HUDEP-2 (cell line): Measurements from ENCODE around the gene AMDHD1.

Experiments
- DNase-seq, 76 experiments: peaks; one replicate each; lab custom pipeline; 2025; ENCODE audit not compliant: unreplicated experiment in 76 of 76; lab: John Stamatoyannopoulos, UW

Gene AMDHD1

DNA sequence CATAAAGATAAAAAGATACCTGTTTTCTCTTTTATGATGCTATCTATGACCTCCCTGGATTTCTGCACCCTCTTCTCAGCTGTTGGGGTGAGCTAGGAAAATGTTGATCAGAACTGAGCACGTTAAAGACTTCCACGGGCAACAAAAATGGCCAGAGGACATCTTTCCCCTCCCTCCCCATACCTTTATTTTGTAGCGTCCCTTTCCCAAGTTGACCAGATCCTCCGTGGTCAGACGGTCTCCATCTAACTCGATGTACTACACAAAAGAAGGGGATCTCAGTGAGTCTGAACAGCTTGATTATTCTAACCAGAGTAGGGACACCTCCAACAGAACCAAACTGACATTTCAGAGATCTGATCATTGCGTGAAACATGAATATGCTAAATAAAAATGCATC, 50.8 kb downstream of the AMDHD1 start:
- DNase-seq, result no peak

DNA sequence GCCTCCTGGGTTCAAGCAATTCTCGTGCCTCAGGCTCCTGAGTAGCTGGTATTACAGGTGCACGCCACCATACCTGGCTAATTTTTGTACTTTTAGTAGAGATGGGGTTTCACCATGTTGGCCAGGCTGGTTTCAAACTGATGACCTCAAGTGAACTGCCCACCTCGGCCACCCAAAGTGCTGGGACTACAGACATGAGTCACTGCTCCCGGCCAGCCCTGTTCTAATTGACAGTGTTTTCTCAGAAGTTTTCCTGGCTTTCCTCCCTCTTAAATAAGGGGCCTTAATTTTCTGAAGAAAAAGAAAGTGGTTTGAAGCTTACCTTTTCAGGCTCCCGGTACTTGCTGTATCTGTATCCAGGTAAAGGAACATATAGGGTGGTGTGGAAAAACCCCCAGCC, 51.3 kb downstream of the AMDHD1 start:
- DNase-seq, result no peak

DNA sequence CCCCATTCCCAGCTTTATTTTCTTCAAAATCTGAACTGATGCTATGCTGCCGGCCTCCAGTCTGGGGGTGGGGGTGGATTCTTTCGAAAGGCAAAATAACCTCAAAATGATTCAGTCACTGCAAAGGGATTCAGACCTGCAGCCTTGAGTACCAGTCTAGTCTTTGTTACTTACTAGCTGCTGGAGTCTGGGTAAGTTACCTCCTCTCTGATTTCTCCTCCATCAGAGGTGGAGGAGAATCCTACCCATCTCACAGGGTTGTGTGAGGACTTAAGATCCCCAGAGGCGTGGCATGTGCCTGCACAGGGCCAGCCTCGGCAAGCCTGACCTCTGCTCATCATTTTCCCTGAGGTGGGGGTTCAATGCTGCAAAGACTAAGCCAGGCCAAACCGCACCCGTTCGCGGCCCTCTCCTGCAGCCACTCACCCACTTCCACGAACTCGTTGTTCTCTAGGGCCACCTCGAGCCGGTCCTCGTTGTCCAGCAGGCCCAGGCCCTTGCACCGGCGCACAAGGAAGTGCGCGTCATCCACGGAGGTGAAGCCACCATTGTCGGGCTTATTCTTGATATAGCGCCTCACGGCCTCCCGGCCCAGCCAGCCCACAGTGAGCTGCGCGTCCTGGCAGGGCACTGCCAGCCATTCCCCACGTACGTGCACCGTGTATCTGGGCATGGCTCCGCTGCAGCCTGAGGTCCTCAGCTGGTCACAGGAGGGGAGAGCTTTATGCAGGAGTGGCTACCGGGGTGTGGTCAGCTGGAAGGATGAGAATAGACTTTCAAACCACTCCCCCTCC, 52.3 kb downstream of the AMDHD1 start:
- no peak for DNase-seq

DNA sequence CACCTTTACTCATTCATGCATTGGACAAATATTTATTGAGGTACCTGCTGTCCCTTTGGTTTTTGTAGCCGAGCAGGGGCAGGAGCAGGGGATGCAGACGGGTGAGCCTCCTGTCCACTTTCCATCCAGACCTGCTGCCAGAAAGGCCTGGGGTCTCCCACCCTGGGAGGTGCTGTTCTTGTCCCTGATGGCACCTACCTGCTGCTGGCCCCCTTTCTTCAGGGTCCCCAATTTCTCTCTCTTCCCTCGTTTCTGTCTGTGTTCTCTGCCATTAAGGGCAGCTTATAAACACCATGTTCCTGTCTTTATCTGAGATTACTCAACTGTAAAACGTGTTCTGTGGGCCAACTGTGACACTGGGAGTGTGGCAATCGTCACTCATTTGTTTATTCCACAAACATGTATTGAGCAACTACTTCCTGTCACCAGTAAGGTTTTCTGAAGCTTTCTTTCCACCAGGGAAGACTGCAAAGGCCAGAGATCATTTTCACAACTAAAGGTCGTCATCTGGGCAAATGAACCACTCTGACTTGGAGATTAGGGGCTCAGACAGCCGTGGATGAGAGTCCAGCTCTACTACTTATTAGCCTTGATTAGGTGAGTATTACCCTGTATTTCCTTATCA, 53.0 kb downstream of the AMDHD1 start, which contains the start of gene HAL:
HAL (minus strand) TSS at position 311 of the 625 bp plus-strand sequence. CDS start 434 bp downstream, outside the sequence.
- no peak for DNase-seq

DNA sequence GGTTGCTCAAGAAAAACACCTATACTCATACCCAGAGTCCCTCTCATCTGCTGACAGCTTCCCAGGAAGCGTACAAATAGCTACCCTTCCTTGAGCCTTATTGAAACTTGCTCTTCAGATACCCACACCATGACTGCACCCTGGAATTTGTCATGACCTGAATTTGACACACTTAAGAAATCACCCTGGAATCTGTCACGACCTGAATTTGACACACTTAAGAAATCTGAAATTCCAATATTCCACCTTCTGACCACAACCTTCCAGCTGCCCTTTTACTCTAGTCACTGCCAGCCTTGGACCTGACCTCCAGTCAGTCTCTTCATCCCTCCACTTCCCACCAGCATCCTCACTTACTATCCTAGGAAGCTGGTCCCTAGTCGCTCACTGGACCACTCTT, 54.1 kb downstream of the AMDHD1 start:
- DNase-seq, result no peak

DNA sequence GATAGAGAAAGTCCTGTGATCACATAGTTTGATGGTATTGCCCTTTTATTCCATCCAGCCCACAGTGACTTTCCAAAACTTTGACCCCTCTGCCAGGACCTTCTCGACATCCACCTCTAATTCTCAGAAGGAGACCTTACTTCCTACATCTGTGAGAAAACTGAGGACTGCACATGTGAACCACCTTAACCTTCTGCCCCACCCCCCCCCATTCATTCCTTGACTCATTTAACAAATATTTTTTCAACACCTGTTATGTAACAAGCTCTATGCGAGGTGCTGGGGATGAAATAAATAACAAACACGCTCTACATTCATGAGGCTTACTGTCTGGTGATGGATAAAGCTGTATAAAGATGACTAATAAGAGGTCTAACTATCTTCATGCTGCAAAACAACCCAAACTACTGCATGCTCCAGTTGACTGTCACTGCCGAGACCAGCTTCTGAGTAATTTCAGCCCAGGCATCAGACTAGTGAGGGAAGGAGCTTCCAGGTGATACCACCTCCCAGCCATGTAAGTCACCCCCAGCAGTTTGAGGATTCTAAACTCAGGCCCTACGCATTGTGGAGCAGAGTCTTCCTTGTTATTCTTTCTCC, 54.9 kb downstream of the AMDHD1 start:
- no peak for DNase-seq

DNA sequence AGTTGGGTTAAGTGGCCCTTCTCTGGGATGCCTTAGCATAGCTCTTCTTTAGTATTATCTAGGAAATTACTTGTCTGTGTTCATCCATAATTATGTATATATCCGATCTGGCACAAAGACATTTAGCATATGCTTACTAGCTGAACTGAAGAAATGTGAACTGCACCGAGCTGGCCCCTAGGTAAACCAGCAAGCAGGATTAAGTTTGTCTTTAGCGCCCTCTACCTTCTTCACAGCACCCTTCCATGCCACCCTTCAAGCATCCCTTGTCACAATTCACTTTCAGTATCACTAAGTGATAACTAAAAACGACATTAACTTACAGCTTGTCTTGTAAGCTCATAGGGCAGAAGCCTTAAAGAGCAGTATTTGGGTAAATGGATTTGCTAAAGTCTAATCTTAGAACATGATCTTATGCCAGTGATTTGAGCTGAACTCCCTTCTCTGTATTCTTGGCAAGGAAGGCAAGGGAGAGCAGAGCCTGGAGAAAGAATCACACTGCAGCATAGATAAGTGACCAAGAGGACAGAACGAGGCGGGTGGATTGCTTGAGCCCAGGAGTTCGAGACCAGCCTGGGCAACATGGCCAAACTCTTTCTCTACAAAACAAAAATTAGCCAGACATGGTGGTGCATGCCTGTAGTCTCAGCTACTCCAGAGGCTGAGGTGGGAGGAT, 55.6 kb downstream of the AMDHD1 start:
- DNase-seq, result peak in 31 of 76 experiments; percentile 2 to 49 (median 27)

DNA sequence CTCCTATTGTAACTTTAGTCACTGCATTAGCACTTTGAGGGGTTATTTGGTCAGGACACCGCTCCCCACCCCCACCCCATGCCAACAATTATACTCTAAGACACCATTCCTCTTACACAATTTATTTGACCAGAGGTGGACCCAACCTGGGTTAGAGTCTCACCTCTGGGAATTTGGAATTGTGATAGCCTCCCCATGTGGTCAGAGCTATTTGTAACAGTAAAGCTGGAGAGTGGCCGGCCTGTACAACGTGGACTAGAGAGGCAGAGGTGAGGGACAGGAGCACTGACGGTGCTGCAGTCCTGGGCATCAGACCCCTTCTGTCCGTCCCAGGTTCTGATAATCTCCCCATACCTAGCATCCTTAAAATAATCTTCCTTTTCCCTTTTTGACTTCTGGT, 56.4 kb downstream of the AMDHD1 start:
- DNase-seq, result no peak

DNA sequence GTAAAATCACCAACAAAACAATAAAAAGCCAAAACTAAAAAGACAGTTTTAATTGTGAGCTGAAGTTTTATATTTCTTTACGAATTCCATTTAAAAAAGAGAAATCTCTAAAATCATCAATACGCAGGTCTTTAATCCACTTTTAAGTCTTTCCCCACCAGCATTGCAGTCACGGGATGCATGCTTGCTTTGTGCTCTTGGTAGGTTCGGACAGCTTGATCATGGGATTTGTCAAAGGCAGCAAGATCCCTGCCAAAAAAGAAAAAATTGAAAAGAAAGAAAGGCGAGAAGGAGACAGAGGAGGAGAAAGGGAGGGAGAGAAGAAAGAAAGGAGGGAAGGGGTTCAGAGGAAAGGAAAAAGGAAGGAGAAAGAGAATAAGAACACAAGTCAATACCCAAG, 57.7 kb downstream of the AMDHD1 start:
- no peak for DNase-seq

DNA sequence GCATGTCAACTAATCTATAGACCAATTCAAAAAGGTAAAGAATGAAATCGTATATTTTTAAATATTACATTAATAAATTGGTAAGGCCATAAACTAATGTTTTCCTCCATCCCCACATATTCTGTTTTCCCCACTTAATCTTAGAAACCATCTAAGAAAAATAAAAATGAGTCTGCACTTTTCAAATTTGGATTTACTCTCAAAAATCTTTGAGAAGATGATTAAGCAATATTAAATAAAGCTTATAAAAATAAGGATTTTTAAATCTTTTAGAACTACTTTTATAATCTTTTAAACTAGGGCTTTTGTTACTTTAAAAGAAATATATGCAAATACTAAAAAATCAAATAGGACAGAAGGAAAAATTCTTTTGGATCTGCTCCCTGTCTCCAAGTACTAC, 63.6 kb downstream of the AMDHD1 start:
- no peak for DNase-seq

DNA sequence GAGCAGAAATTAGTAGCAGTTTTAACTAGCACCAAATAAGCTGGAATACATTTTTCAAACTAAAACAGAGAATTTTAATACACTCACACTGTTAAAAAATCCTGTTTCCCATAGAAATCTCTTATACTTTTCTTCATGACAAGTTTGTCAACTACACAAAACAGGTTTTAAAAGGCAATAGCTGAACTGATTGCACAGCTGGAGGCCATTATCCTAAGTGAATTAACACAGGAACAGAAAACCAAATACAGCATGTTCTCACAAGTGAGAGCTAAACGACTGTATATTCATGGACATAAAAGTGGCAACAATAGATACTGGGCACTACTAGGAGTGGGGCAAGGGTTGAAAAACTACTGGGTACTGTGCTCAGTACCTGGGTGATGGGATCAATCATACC, 64.6 kb downstream of the AMDHD1 start:
- DNase-seq, result no peak

DNA sequence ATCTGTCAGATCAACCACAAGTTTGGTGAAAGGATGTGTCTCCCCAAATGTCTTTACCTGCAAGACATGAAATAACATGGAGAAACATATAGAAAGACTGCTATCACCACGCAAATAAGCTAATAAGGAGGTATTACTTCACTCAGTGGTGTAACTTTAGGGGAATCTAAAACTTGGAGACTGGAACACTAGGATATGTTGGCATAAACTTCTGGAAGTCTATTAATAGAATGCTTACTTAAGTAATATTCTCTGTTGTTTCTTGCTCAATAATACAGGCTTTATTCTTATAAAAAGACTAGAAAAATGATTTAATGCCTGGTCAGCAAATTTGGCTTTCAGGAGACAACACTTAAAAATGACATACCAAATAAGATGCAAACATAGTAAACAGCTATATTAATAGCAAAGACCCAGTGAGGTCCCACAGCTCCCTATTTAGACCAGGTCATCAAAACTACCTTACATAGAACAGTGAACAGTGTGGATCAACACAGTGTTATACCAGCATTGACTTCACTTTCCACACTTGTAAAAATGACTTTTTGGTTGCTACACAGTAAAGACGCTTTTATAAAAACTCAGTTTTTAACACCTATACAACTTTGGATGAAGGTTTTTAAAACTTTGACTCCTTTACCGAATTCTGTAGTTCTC, 71.9 kb downstream of the AMDHD1 start:
- DNase-seq, result no peak

DNA sequence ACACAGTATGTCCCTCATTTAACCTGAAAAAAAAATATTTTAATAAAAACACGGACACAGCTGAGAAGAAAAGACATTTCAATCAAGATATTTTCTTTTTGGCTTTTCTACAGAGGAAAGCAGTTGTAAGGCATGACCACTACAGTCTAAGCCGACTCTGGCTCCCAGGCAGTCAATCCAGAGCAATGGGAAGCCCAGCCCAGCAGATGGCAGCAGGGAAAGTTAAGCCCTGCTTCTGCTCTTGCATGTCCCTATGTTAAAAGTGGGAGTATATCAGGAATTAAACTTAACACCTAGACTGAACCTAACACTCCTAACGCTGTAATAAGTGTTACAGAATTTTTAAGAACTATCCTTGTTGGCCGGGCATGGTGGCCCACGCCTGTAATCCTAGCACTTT, 72.5 kb downstream of the AMDHD1 start:
- DNase-seq, result peak in 2 of 76 experiments; percentile 3 to 6
